ENCODE data around the gene HOXC11.

HOXC11 gene

GRCh38 chr12:53983568-53983949, 10.6 kb downstream of the HOXC11 start:
- no peak overlapping the region for H3K4me3 ChIP-seq (ENCODE audit: low read depth, low read length)

- H3K4me3 ChIP-seq (ENCODE audit: low read depth, low read length) = no peak overlapping the region
Measured at GRCh38 chr12:53983950-53984572, 11.1 kb downstream of the HOXC11 start.

GRCh38 chr12:53984901-53985691, 12.2 kb downstream of the HOXC11 start, which contains the start of gene HOXC10:
TSS of gene HOXC10 (plus strand) at chr12:53985146. CDS start at chr12:53985260, 114 bp downstream.
- H3K4me3 ChIP-seq (ENCODE audit: low read depth, low read length) = no peak within 1 kb of the TSS

GRCh38 chr12:53985692-53985993, 12.7 kb downstream of the HOXC11 start:
- no peak overlapping the region for H3K4me3 ChIP-seq (ENCODE audit: low read depth, low read length)

GRCh38 chr12:53985994-53986685, 13.2 kb downstream of the HOXC11 start:
- H3K4me3 ChIP-seq (ENCODE audit: low read depth, low read length) = no peak overlapping the region

- H3K4me3 ChIP-seq (ENCODE audit: low read depth, low read length) = no peak overlapping the region
Measured at GRCh38 chr12:53986686-53987483, 14.0 kb downstream of the HOXC11 start.

- no peak overlapping the region for H3K4me3 ChIP-seq (ENCODE audit: low read depth, low read length)
Measured at GRCh38 chr12:53987787-53988230, 14.9 kb downstream of the HOXC11 start.

- no peak overlapping the region for H3K4me3 ChIP-seq (ENCODE audit: low read depth, low read length)
Measured at GRCh38 chr12:53988541-53989226, 15.8 kb downstream of the HOXC11 start.

- H3K4me3 ChIP-seq (ENCODE audit: low read depth, low read length) = no peak overlapping the region
Measured at GRCh38 chr12:53989227-53990113, 16.5 kb downstream of the HOXC11 start.

GRCh38 chr12:53990311-53991076, 17.6 kb downstream of the HOXC11 start:
- no peak overlapping the region for H3K4me3 ChIP-seq (ENCODE audit: low read depth, low read length)

GRCh38 chr12:53991077-53991460, 18.1 kb downstream of the HOXC11 start:
- H3K4me3 ChIP-seq (ENCODE audit: low read depth, low read length) = no peak overlapping the region

- H3K4me3 ChIP-seq (ENCODE audit: low read depth, low read length) = no peak overlapping the region
Measured at GRCh38 chr12:53992377-53992889, 19.5 kb downstream of the HOXC11 start.

- H3K4me3 ChIP-seq (ENCODE audit: low read depth, low read length) = no peak overlapping the region
Measured at GRCh38 chr12:53993162-53994008, 20.5 kb downstream of the HOXC11 start.

- H3K4me3 ChIP-seq (ENCODE audit: low read depth, low read length) = no peak overlapping the region
Measured at GRCh38 chr12:53994009-53994263, 21.0 kb downstream of the HOXC11 start.

- H3K4me3 ChIP-seq (ENCODE audit: low read depth, low read length) = no peak overlapping the region
Measured at GRCh38 chr12:53994264-53995001, 21.5 kb downstream of the HOXC11 start.

- no peak overlapping the region for H3K4me3 ChIP-seq (ENCODE audit: low read depth, low read length)
Measured at GRCh38 chr12:53995002-53995377, 22.1 kb downstream of the HOXC11 start.

Measured in iPS-11a (cell line).